GM13977 (cell line): ENCODE measurements around the gene ABLIM2.
"Not testable (repeated sequence)": the region's sequence is repeated elsewhere in the genome, so short reads cannot be mapped to it uniquely, and the experiment has no call there.

Source experiments
- DNase-seq: peaks from one replicate; pipeline ENCODE4 v3.0.0; 2012; ENCODE audit warnings: low spot score
- CTCF ChIP-seq: IDR thresholded peaks from 2 replicates; pipeline ENCODE4 v1.5.1; 2012; ENCODE audit warnings: mild to moderate bottlenecking, control low read depth; ENCODE audit not compliant: insufficient read depth; ENCODE audit errors: extremely low read depth, missing control alignments
- in situ Hi-C: fragments of 300-500 bp; cut with MboI; formaldehyde crosslinking; loops from one replicate; pipeline ENCODE4 v1.12.0; 2022; ENCODE audit warnings: low sequenced_read_pairs, low pct_unique_long_range_greater_than_20kb, mixed read lengths, inconsistent platforms; ENCODE audit not compliant: unreplicated experiment

ABLIM2 gene

GRCh38 chr4:7945709-7946380 is 212.8 kb downstream of the ABLIM2 start:
- DNase-seq, result no peak
- in situ Hi-C loops, result no loop called here
- no peak for TF ChIP-seq CTCF

- no peak for DNase-seq
- in situ Hi-C loops, result no loop called here
- no peak for TF ChIP-seq CTCF
Observed at GRCh38 chr4:7944599-7945220, 213.9 kb downstream of the ABLIM2 start.

- in situ Hi-C loops, DNase-seq: not testable (repeated sequence)
Observed at GRCh38 chr4:7943688-7944087, 214.9 kb downstream of the ABLIM2 start.

GRCh38 chr4:7943211-7943610 is 215.4 kb downstream of the ABLIM2 start:
- in situ Hi-C loops, result no loop called here
- no peak for DNase-seq
- no peak for TF ChIP-seq CTCF

- in situ Hi-C loops, result no loop called here
- DNase-seq, result no peak
- TF ChIP-seq CTCF, result no peak
Observed at GRCh38 chr4:7941965-7942496, 216.6 kb downstream of the ABLIM2 start.

- in situ Hi-C loops, result no loop called here
- DNase-seq, result no peak
- TF ChIP-seq CTCF, result no peak
Observed at GRCh38 chr4:7941111-7941964, 217.3 kb downstream of the ABLIM2 start.
